ENCODE data around the gene TUBB3.

TUBB3 gene

GRCh38 chr16:89952049-89952448, 28.9 kb downstream of the TUBB3 start:
- no peak overlapping the region for H3K27ac ChIP-seq
- TF ChIP-seq CTCF (IDR thresholded peaks at IDR 0.05) = no peak
- TF ChIP-seq ZFX (IDR thresholded peaks at IDR 0.05; ENCODE audit: borderline replicate concordance) = no peak

- TF ChIP-seq CTCF (IDR thresholded peaks at IDR 0.05) = no peak
- TF ChIP-seq ZFX (IDR thresholded peaks at IDR 0.05; ENCODE audit: borderline replicate concordance) = no peak
- no peak overlapping the region for H3K27ac ChIP-seq
Observed at GRCh38 chr16:89952551-89952950, 29.4 kb downstream of the TUBB3 start.

- no peak overlapping the region for H3K27ac ChIP-seq
- TF ChIP-seq CTCF (IDR thresholded peaks at IDR 0.05) = no peak
- no peak for TF ChIP-seq ZFX (IDR thresholded peaks at IDR 0.05; ENCODE audit: borderline replicate concordance)
Observed at GRCh38 chr16:89953671-89954406, 30.7 kb downstream of the TUBB3 start.

GRCh38 chr16:89954462-89954861, 31.3 kb downstream of the TUBB3 start:
- no peak for TF ChIP-seq ZFX (IDR thresholded peaks at IDR 0.05; ENCODE audit: borderline replicate concordance)
- TF ChIP-seq CTCF (IDR thresholded peaks at IDR 0.05) = no peak
- no peak overlapping the region for H3K27ac ChIP-seq

- no peak for TF ChIP-seq ZFX (IDR thresholded peaks at IDR 0.05; ENCODE audit: borderline replicate concordance)
- no peak for TF ChIP-seq CTCF (IDR thresholded peaks at IDR 0.05)
- no peak overlapping the region for H3K27ac ChIP-seq
Observed at GRCh38 chr16:89955001-89955685, 32.0 kb downstream of the TUBB3 start.

- no peak overlapping the region for H3K27ac ChIP-seq
- no peak for TF ChIP-seq ZFX (IDR thresholded peaks at IDR 0.05; ENCODE audit: borderline replicate concordance)
Observed at GRCh38 chr16:89956505-89957215, 33.5 kb downstream of the TUBB3 start.

- no peak overlapping the region; the same call in 1 of the 2 replicates for H3K27ac ChIP-seq
- TF ChIP-seq CTCF (IDR thresholded peaks at IDR 0.05) = no peak
- no peak for TF ChIP-seq ZFX (IDR thresholded peaks at IDR 0.05; ENCODE audit: borderline replicate concordance)
Observed at GRCh38 chr16:89957216-89957785, 34.2 kb downstream of the TUBB3 start.

Measured in 22Rv1 (cell line).